KMS-11 (cell line): ENCODE measurements around the gene FOXB1.

Source experiments
- H2AFZ ChIP-seq: fragments of 200-600 bp; sonication (generic); 2 replicates; pipeline ENCODE4 v1.6.1; 2016; ENCODE audit warnings: antibody characterized with exemption, mixed run types, low read depth
- H3K27ac ChIP-seq: fragments of 200-600 bp; sonication (generic); 2 replicates; pipeline ENCODE4 v1.6.1; 2016; ENCODE audit warnings: mild to moderate bottlenecking, mixed run types
- H3K27me3 ChIP-seq: fragments of 200-600 bp; sonication (generic); 2 replicates; pipeline ENCODE4 v1.6.1; 2017; ENCODE audit warnings: mild to moderate bottlenecking, low read depth, mixed run types, moderate library complexity; ENCODE audit not compliant: insufficient read depth
- H3K36me3 ChIP-seq: fragments of 200-600 bp; sonication (generic); 2 replicates; pipeline ENCODE4 v1.6.1; 2017; ENCODE audit warnings: mild to moderate bottlenecking, mixed run types; ENCODE audit not compliant: insufficient read depth
- H3K4me1 ChIP-seq: fragments of 200-600 bp; sonication (generic); 2 replicates; pipeline ENCODE4 v1.6.1; 2016; ENCODE audit warnings: mild to moderate bottlenecking, low read depth, mixed run types; ENCODE audit not compliant: poor library complexity, severe bottlenecking
- H3K4me2 ChIP-seq: fragments of 200-600 bp; sonication (generic); 2 replicates; pipeline ENCODE4 v1.7.0; 2016; ENCODE audit warnings: mild to moderate bottlenecking, mixed run types
- H3K4me3 ChIP-seq: fragments of 200-600 bp; sonication (generic); IDR thresholded peaks from 2 replicates; pipeline ENCODE4 v1.6.1; 2017; ENCODE audit warnings: low read depth, low read length, mixed read lengths; ENCODE audit not compliant: insufficient read depth
- H3K79me2 ChIP-seq: fragments of 200-600 bp; sonication (generic); 2 replicates; pipeline ENCODE4 v1.6.1; 2016; ENCODE audit warnings: low read depth, mixed run types; ENCODE audit not compliant: insufficient read depth
- H3K9ac ChIP-seq: fragments of 200-600 bp; sonication (generic); 2 replicates; pipeline ENCODE4 v1.6.1; 2016; ENCODE audit warnings: mild to moderate bottlenecking, mixed run types
- H4K20me1 ChIP-seq: fragments of 200-600 bp; sonication (generic); 2 replicates; pipeline ENCODE4 v1.6.1; 2016; ENCODE audit warnings: mild to moderate bottlenecking, mixed run types; ENCODE audit not compliant: insufficient read depth
- TF ChIP-seq, protein P1 (sequence below): fragments of 200-600 bp; sonication (generic); conservative IDR thresholded peaks from 2 replicates; pipeline ENCODE4 v1.6.1; 2017; ENCODE audit warnings: low read depth, mild to moderate bottlenecking, antibody characterized with exemption, low read length, moderate library complexity, mixed read lengths

Gene FOXB1

DNA sequence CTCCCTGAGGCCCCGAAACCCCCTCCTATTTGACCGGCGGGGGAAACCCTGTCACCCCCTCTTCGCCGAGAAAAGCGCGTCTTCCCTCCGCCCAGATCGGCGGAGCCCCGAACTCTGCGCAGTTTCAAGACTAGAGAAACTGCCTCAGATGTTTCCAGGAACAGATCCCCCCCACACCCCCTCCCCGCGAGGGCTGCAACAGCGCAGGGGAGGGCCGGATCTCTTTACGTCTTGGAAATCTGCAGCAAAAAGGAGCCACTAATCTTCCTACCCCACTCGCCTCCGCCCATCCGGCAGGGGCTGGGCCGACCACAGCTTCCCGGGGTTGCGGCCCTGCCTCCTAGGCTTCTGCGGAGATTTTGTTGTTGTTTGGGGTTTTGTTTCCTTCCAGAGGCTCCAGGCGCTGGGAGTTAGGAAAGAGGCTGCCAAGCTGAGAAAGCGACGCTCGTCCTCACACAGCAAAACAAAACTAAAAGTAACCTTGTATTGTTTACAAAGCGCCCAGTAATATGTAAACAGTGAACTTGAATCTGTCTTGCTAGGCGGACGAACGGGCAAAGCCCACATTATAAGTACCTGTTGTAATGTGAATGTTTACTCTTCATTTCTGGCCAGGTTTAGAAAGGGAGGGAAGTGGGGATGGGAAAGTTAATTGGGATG is 2.2 kb downstream of the FOXB1 start:
- TF ChIP-seq, protein P1, sequence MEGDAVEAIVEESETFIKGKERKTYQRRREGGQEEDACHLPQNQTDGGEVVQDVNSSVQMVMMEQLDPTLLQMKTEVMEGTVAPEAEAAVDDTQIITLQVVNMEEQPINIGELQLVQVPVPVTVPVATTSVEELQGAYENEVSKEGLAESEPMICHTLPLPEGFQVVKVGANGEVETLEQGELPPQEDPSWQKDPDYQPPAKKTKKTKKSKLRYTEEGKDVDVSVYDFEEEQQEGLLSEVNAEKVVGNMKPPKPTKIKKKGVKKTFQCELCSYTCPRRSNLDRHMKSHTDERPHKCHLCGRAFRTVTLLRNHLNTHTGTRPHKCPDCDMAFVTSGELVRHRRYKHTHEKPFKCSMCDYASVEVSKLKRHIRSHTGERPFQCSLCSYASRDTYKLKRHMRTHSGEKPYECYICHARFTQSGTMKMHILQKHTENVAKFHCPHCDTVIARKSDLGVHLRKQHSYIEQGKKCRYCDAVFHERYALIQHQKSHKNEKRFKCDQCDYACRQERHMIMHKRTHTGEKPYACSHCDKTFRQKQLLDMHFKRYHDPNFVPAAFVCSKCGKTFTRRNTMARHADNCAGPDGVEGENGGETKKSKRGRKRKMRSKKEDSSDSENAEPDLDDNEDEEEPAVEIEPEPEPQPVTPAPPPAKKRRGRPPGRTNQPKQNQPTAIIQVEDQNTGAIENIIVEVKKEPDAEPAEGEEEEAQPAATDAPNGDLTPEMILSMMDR = no peak
- H3K4me2 ChIP-seq = peak overlapping the region; percentile 59
- no peaks in the 10 kb centered on the region for H3K36me3 ChIP-seq
- peak overlapping the region; percentile 76 for H3K27ac ChIP-seq
- H4K20me1 ChIP-seq = no peaks in the 10 kb centered on the region
- H3K27me3 ChIP-seq = no peaks in the 10 kb centered on the region
- H2AFZ ChIP-seq = peak overlapping the region; percentile 96
- no peaks in the 10 kb centered on the region for H3K79me2 ChIP-seq
- peaks cover 15% of the 10 kb centered on the region for H3K4me1 ChIP-seq
- peak overlapping the region; percentile 66 for H3K9ac ChIP-seq
- peak overlapping the region; percentile 33 for H3K4me3 ChIP-seq

DNA sequence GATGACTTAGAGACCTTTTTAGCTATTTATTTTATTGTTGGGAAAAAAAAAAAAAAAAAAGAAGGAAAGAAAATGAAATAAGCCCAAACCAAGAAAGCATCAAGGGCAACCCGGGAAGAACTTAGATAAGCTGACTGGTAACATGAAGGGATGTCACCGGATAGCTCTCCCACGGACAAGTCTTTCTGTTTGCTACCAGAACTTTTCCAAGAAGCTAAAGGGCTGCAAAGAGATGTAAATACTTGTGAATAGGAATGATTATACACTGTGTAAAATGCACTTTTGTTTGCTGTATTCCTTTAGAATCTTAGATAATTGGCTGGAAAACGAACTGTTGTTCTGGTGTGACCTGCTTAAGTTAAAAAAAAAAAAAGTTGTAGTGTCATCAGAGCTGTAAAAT is 2.8 kb downstream of the FOXB1 start:
- TF ChIP-seq, protein P1 = no peak
- H3K36me3 ChIP-seq = no peaks in the 10 kb centered on the region
- H3K4me2 ChIP-seq = peak overlapping the region; percentile 59
- no peaks in the 10 kb centered on the region for H3K27me3 ChIP-seq
- no peaks in the 10 kb centered on the region for H4K20me1 ChIP-seq
- H3K9ac ChIP-seq = peak overlapping the region; percentile 66; the same call in 1 of the 2 replicates
- H3K79me2 ChIP-seq = no peaks in the 10 kb centered on the region
- peak overlapping the region; percentile 33 for H3K4me3 ChIP-seq
- H3K27ac ChIP-seq = peak overlapping the region; percentile 76
- peaks cover 15% of the 10 kb centered on the region for H3K4me1 ChIP-seq
- H2AFZ ChIP-seq = peak overlapping the region; percentile 96

DNA sequence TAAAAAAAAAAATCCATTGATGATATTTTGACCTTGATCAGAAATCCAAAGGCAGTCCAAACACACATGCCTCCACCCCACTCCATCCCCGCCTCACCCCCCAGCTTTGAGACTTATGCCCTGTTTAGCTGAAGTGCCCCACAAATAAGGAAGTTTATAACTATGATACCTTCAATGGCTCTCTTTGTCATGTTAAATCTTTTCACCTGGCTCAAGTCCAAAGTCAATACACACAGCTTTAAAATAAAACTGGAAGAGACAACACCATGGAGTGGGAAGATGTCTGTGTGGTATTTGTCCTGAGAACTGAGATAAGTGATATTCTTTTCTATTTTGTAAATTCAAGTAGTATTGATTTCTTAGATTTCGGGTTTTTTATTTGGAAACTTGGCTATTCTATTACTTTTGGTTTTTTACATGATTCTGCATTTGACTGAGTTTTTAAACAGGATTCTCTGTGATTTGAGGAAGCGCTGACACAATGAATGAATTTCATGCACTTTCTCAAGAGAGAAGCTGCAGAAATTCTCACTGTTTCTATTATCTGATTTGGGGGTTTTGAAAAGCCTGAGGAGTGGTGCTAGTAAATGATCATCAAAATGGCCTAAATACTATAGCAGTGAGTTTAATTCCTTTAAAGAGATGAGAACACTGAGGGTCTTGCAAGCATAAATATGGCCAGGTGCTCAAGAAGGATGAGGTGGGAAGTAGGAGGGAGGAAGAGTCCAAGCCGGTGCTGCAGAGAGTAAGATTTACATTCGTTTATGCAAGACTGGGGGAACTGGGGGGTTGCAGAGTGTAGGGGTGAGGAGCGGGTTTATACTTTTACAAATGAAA is 5.2 kb downstream of the FOXB1 start:
- Histone ChIP-seq H2AFZ (no peak overlapping the region), H3K4me1 (peaks cover 15% of the 10 kb centered on the region), H3K36me3 (no peaks in the 10 kb centered on the region), H3K4me3 (no peak overlapping the region), H3K4me2 (no peak overlapping the region), H3K9ac (no peak overlapping the region), H3K27ac (no peak overlapping the region), H3K79me2 (no peaks in the 10 kb centered on the region), H3K27me3 (no peaks in the 10 kb centered on the region), H4K20me1 (no peaks in the 10 kb centered on the region)
- TF ChIP-seq, protein P1 = no peak

DNA sequence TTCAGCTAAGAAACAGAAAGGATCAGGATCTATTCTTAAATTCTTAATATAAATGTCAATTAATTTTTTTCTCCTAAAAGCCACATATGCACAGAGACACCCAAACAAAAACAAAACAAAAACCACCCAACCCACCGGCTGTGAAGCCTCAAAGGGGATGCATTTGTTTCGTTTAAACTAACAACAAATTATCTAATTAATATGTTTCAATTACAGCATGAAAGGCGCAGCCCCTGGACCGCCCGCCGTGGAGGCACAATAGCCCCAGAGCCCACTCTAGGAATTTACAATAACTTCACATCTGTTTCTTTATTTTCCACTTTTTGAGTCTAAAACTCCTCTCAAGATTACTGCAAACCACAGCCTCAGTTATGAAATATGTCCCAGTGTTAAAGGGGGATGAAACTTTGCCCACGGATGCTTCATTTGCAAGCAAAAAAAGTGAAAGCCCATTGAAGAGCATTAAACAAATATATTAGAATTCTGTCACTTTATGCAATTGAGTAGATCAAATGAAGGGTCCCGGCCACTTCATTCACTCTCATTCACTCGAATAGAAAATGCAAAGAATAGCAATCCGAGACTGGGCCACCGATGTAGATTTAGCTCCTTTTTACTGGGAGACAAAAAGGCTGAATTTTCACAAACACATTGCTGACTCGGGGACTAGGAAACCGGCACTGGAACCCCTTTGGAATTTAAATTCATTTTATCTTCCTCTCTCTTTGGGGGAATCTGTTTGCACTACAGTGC is 6.0 kb downstream of the FOXB1 start:
- Histone ChIP-seq H3K4me3 (no peak overlapping the region), H4K20me1 (no peaks in the 10 kb centered on the region), H3K79me2 (no peaks in the 10 kb centered on the region), H3K4me1 (peaks cover 15% of the 10 kb centered on the region), H3K4me2 (no peak overlapping the region), H3K27me3 (no peaks in the 10 kb centered on the region), H3K36me3 (no peaks in the 10 kb centered on the region), H3K9ac (no peak overlapping the region), H2AFZ (no peak overlapping the region), H3K27ac (no peak overlapping the region)
- TF ChIP-seq, protein P1 = no peak
